CD4-positive, alpha-beta T cell treated with Interleukin-6 at 100 ng/mL for 8 hours (primary cell): ENCODE results near the gene PLPPR1.

Source experiments
- DNase-seq: peaks from one replicate; pipeline ENCODE4 v3.0.0-alpha.2; 2020; ENCODE audit warnings: mixed read lengths, low spot score

Gene PLPPR1

DNA sequence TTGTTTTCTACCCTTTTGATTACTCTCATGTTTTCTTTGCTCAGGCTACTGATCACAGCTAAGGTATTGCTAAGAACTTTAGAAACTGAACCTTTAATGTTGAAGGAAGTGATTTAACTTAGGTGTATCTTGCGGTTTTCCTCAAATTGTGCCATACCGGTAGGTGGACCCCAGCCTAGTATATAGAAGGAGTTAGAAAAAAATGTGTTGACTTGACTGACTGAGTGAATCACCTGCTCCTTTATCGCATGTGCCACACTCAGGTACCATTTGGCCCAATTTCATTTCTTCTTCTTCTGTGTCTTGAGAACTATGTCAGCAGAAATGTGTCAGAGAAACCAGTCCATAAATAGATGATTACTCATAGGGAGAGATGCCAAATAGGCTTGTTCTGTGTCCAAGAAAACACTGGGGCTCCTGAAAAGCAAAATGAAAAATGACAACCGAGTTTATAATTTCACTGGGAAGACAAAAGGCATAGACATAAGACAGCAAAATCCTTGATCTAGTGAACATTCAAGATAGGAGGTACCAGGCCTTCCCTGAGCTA is 19.4 kb downstream of the PLPPR1 start:
- DNase-seq, result no peak

DNA sequence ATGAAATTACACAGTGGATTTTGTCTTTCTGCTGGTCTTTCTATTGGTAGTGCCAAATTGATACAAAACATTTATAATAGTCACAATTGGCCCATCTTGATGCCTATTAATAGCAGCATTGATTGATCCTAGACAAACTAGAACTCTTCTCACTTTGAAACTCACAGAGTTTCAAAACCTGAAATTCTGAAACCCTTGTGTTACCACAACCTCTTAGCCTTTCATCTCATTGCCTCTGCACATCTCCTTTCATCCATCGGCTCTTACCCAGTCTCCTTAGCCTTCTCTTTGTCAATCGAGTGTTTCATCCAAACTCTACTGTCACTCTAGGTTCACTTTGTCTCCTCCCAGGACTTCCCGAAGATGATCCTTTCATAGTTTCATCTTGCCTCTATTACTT is 22.1 kb downstream of the PLPPR1 start:
- no peak for DNase-seq

DNA sequence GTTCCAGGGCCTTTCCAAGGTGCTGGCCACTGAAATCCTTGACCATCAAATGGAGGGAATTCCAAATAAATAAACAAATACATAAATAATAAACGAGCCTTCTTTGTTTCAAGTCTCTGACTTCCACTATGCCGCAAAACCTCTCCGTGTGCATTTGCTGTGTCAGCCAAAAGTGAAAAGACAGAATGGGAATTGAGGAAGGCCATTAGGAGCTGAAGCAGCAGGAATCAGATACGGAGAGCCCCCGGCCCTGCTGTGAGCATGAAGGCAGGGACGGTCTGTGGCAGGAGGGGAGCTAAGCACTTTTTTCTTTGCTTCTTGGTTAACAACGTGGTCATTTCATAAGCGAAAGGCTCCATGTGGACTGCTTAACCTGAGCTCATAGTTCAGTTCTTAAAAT is 26.1 kb downstream of the PLPPR1 start:
- no peak for DNase-seq

DNA sequence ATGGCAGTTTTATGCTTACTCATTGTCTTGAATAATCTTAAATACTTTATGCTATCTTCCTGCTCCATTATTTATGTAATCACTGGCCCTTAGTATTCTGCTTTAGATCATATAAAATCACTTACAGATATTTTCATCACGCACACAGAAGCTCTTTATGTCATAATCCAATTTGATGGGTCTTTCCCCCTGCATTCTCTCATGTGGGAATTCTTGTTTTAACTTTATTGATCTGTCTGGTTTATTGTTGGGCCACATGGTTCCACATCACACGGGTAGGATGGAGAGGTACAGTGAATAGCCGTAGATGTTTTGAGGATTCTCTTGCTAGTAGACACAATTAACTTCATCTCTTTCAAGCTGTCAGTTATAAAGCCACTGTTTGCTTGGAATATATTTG is 27.0 kb downstream of the PLPPR1 start:
- no peak for DNase-seq

DNA sequence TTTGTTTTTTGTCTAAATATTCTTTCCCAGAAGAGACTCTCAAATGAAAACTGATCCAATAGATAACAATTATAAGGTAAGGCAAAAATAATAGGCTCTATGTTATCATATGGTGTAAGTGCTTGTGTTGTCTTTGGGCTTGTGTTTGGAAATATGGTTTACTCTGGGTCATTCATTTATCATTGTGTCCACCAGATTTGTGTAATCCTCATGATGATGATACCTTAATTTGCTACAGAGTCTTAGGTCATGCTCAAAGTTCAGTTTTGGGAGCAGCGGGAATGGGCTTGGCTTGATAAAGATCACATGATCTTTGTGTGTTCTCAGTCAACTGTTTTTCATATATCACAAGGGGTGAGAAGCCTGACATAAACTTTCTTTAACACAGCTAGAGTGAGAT is 34.2 kb downstream of the PLPPR1 start:
- DNase-seq, result no peak

DNA sequence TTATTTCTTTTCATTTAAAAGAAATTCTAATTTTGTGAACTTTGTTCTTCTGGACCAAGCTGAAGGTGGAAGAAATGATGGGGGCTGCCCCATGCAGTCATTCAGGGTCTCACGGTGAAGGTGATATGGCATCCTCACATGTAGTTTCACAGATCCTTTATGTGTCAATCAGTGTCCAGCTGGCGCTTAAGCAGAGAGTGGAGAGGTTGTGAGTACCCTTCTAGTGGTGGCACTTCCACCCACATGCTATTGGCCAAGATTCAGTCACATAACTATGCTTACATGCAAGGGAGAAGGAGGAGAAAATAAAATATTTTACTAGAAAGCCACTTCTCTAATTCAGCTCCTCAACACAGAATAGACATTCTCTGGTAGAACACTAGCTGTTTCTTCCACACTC is 34.7 kb downstream of the PLPPR1 start:
- DNase-seq, result no peak

DNA sequence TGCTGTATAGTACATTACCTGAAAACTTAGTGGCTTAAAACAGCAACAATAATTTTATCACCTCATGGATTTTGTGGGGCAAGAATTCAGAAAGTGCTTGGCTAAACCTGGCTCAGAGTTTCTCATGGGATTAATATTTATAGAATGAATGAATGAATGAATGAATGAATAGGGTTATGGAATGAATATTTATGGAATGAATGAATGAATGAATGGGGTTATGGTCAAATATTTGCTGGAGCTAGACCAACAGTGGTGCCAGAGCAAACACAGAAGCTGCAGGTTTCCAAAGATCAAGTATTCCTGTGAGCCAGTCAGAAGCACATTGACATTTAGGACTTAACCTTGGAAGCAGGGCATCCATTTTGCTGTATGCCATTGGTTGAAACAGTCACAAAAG is 35.7 kb downstream of the PLPPR1 start:
- no peak for DNase-seq

DNA sequence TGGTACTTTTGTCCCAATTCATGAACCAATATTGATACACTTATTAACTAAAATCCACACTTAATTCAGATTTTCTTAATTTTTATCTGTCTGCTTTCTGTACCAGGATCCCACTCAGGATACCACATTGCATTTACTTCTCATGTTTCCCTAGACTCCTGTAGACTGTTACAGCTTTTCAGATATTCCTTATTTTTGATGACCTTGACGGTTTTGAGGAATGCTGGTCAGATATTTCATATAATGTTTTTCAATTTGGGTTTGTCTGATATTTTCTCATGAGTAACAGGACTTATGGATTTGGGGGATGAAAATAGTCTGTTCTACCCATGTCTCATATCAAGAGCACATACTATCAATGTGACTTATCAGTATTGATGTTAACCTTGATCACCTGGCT is 37.4 kb downstream of the PLPPR1 start:
- no peak for DNase-seq

DNA sequence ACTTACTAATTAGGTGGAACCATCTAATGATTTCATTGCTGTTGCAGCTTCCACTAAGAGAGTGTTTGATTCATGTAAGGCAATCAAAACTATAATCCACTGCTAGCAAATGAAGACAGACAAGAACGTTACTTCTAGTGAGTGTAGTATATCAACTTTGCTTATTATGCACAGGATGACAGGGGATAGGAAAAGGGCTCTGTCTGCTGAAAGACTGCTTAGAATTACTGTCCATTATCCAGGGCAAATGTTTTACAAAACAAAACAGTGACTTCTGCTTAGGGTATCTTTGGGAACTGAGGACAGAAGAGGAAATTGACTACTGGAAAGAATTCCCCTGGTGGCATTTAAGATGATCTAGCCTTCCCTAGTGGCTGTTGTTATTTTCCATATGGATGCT is 40.2 kb downstream of the PLPPR1 start:
- DNase-seq, result no peak

DNA sequence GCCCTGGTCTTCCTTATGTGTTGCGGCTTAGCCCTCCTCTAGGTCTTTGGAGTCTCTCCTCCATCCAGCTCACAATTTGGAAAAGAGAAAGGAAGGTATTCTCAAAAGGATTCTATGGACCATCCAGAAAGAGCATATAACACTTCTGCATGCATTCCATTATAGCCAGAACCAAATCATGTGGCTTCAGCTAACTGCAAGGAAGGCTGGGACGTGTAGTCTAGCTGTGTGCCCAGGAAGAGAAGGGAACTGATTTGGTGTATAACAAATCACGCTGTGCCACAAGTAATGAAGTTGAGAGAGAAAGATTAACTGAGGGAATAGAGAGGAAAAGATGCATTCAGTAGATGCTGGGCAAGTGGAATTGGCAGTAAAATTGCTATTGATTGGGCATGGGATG is 43.7 kb downstream of the PLPPR1 start:
- no peak for DNase-seq

DNA sequence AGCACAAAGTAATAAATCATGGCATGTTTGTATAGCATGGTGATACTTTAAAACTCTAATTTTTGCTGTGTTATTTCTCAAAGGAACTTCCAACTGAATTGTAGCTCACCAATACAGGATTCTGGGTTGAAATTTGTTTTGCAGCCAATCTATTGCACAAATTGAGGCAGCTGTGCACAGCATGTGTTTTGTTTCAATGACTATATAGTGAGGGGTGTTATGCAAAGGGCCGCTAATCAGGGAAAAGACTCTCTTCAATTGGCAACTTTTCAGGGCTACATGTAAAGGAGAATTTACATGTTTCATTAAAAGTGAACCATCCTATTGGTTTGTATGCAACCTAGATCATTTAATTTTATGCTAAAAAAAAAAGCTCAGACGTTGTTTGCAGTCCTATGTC is 44.6 kb downstream of the PLPPR1 start:
- DNase-seq, result no peak

DNA sequence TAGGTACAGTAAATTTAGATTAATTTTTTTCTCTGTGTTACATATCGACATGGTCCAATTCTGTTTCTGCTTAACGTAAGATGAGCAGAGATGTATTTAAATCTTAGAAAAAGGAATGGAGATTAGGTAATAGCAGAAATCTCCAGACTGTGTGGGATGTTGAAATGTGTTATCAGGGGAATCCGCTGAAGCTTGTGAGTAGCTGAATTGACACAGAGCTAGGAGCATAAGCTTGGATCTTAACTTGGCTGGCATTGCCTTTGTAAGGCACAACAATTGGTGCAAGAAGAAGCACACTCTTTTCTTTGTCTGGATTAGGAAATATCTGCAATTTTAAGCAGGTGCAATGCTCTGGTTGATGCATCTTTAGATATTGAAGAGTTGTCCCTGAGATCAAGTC is 53.1 kb downstream of the PLPPR1 start:
- DNase-seq, result no peak

DNA sequence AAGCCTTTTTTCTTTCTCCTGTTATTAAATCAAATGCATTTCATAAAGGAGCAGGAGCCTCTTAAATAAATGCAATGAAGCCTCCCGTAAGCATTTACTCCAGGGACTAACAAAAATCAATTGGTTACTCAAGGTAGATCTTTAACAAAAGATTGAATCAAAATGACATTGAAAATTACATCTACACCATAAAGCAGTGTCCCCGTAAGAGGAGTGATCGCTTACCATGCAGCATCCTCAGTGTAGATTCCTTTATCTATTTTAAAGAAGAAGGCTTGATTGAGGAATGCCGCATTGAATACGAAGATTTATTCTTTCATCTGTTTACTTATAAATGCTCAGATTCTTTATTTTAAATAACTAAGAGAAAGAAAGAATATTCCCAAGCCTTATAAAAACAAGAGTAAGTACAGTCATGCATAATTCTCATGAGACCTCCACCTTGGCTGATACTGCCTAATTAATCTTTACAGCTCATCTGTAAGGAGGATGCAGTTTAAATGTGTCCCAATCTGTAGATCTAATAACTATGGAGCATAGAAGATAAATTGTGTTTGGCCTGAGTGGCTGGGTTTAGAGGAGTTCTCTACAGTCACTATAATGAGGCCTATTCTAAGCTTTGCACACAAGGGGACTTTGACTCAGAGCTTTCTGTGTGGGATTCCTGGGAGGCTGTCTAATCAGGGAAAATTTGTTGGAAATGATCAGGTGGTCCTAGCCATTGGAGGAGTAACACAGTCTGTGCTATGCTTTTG is 55.1 kb downstream of the PLPPR1 start:
- DNase-seq, result no peak

DNA sequence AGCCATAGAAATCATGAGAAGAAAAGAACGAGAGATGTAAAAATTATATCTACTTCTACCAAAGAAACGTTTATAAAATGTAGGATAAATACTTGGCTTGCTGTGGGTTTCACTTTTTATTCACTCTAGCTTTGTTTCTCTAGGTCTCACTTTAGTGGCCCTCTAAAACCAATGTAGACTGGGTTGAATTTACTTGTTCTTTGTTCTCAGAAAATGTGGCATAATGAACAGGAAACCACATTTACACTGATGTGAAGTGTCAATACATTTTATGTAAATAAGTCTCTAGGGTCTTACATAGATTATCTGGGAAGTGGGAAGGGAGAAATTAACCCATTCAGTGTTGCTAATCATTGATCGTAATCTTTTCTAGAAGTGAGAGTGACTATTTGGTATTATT is 58.9 kb downstream of the PLPPR1 start:
- DNase-seq, result no peak

DNA sequence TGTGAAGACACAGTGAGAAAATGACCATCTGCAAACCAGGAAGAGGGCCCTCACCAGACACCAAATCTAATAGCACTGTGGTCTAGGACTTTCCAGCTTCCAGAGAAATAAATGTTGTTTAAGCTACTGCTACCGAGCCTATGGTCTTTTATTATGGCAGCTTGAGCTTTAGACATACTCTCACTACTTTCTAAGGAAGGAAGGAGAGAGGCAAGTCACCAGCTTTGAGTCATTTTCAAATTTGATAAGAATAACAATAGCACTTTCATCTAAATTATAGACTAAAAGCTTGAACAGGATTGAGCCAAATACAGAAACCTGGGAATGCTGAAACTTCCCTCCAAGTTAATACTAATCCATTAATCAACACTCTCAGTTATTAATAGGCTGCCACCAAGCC is 64.4 kb downstream of the PLPPR1 start:
- no peak for DNase-seq

DNA sequence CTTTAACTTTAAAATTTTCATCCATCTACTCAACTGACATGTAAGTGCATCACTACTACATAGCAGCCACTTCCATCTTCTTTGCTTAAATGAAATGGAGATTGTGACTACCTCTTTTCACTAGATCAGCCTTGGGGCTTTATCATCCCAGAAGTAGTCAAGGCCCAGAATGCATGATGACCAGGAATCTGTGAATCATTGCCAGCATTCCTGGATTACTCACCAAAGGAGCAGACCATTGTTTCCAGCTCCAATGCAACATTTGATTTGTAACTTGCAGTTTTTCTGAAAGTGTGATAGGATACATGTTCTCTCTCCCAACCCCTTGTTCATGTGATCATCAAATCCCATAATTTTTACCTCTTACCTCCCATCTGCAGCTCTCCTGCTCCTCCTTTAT is 65.1 kb downstream of the PLPPR1 start:
- no peak for DNase-seq

DNA sequence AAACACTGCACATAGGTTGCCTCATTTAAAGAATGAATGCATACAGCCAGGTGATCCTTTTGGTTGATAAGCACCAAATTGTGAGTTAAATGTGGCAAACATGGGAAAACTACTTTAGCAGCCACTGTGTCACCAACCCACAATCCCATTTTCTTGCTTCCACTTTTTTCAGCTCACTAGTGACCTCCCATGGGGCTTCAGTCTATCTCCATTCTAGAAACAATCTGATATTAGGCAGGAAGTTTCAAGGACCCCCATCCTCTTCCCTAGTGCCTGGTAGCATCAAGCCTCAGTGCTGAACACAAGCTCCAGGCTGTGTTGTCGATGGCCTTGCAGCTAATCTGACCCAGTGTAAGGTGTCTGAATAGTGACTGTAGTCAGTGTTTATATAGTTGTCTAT is 66.2 kb downstream of the PLPPR1 start:
- DNase-seq, result no peak

DNA sequence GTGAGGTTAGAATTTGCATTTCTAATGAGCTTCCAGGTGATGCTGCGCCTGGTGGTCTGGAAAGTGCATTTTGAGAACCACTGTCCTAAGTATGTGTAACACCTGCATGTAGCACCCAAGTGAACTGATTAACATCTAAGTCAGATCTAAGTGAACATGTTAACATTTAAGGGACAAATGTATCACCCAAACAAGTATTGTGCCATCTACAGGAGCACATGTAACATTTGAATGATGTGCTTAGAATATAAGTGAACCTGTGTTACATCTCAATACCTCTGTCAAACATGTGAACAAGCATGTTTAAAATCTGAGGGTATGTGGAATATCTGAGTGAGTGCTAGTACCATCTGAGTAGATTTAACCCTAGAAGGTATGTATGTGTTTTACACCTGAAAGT is 68.7 kb downstream of the PLPPR1 start:
- DNase-seq, result no peak

DNA sequence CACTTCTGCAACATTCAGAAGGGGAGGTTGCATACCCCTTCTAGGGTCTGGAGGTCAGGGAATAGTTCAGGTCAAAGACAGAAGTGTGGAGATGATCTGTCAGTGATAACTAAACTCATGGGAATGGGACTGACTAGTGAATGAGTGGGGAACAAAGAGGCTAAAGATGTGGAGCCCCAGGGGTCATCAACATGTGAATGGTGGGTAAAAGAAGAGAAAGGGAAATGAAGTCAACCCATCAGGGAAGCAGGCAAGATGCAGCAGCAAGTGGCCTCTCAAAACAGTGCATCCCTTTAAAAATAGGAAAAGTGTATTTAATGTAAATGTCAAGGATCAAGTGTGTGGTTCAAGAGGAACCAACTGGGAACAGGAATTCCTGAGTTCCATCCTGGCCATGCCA is 69.9 kb downstream of the PLPPR1 start:
- no peak for DNase-seq

DNA sequence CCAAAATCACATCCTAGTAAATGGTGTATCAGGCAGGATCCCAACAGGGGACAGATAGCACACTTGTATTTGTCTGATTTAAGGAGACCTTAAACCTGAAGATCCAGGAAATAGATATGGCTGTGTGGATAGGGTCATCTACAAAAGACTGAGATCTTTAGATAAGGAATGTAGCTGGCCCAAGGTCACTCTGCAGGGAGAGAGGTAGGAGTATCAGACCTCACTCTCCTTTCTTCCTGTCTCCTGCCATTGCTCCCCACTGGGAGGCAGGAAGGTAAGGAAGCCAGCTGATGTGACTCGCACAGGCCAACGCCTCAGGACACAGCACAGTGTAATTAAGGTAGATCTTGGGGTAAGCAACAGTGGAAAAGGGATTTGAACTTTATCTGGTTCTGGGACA is 85.8 kb downstream of the PLPPR1 start:
- no peak for DNase-seq

DNA sequence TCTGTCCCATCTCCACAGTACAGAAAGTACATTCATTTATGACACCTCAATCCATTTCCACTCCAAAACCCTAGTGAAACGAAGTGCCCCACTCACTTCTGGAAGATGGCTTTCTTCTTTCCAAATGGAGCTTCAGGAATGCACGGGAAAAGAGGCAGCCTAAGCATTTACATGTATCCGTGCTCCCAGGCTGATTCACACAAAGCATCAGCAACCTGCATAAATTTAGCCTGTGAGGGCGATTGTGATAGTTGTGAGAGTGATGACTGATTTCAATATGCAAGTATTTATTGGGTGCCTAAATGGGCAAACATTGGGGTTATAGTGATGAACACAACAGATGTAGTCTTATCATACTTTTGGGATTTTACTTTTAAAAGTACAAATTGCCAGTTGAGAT is 86.6 kb downstream of the PLPPR1 start:
- DNase-seq, result no peak

DNA sequence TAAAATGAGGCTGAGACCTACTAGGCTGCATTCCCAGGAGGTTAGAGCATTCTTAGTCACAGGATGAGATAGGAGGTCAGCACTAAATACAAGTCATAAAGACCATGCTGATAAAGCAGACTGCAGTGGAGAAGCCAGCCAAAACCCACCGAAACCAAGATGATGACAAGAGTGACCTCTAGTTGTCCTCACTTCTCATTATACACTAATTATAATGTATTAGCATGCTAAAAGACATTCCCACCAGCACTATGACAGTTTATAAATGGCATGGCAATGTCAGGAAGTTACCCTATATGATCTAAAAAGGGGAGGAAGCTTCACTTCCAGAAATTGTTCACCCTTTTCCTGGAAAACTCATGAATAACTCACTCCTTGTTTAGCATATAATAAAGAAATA is 88.6 kb downstream of the PLPPR1 start:
- no peak for DNase-seq

DNA sequence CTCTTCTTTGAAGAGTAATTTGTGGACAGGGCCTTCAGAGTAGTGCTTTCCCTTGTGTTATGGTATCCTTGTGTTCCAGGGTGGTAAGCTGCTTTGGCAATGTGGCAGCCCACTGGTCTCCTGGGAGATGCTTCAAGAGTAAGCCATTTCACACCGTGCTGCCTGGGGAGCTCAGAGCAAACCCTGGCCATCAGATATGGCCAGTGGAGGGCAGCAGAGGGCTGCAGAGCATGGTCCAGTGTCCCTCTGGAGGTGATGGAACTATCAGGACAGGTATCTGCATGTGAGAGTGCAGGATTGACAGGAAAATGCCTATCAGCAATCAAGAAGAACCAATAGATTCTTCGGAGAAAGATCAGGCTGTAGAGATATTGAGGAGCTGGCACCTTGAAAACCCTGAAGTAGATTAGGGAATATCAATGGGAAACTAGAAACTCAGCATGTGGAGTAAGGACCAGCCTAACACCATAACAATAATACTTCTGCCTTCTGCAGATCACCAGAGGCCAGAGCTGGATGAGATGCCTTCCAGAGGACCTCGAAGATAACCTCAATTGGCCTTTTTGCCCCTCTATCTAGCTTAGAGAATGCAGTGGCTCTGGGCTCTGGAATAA is 90.8 kb downstream of the PLPPR1 start:
- no peak for DNase-seq

DNA sequence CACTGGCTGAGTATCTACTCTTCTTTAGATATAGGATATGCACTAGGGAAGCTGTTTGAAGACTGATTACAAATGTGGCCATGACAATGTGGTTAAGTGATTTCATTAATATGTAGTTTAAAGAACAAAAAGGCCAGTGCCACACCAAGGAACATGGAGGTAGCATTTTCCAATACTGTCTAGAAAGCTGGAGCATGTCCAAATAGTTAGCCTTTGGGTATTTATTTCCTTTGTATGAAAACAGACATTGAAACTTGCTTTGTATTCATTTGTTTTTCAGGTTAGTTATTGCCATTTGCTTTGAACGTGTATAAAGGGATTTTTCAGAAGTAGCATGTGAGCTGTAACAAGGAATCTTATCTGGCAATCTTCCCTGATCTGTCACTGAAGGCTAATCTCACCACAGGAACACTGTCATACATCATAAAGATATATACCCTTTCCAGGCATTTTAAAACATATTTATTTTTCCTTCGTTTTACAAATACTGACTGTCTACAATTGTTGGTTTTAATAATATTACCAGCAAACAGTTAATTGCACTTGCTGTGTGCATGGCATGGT is 93.4 kb downstream of the PLPPR1 start:
- DNase-seq, result no peak
